WTC11 (cell line): Measurements from ENCODE around the gene PPFIBP2. TPM values are rescaled to one million over a fixed set of nuclear protein-coding genes. Genes with fewer than 3 reads are reported as not detected.

Experiments used
- ATAC-seq: fragments of 200-7000 bp; cut with Tn5 transposase; 2 replicates; pipeline ENCODE4 v1.10.0; 2021; ENCODE audit warnings: mild to moderate bottlenecking, moderate library complexity
- CTCF ChIA-PET: fragments of 300-600 bp; sonication (Branson Sonifier 250); formaldehyde crosslinking; loops from one replicate; lab custom pipeline; 2021; ENCODE audit warnings: antibody characterized with exemption; lab: Charles Lee
- POLR2A ChIA-PET: fragments of 350-600 bp; sonication (Branson Sonifier 250); formaldehyde crosslinking; loops from one replicate; lab custom pipeline; 2021; ENCODE audit warnings: antibody characterized with exemption; lab: Charles Lee
- DNase-seq: peaks from one replicate; pipeline ENCODE4 v3.0.0; 2021; ENCODE audit warnings: low spot score
- H3K27ac Mint-ChIP-seq: 2 replicates; pipeline ENCODE4 v1.8.0; 2021; ENCODE audit warnings: mixed read lengths
- H3K27me3 Mint-ChIP-seq: 2 replicates; pipeline ENCODE4 v1.8.0; 2021; ENCODE audit warnings: low read depth, mild to moderate bottlenecking, moderate library complexity, mixed read lengths
- H3K36me3 Mint-ChIP-seq: 2 replicates; pipeline ENCODE4 v1.8.0; 2021; ENCODE audit warnings: mixed read lengths
- H3K4me1 Mint-ChIP-seq: 2 replicates; pipeline ENCODE4 v1.8.0; 2022; ENCODE audit warnings: mixed read lengths
- H3K4me3 Mint-ChIP-seq: 2 replicates; pipeline ENCODE4 v1.8.0; 2021; ENCODE audit warnings: mild to moderate bottlenecking, moderate library complexity, mixed read lengths
- H3K9me3 Mint-ChIP-seq: 2 replicates; pipeline ENCODE4 v1.8.0; 2021; ENCODE audit warnings: mixed read lengths
- CBFB ChIP-seq: sonication (generic); formaldehyde crosslinking; IDR thresholded peaks from 2 replicates; pipeline ENCODE4 v1.8.1; 2022; ENCODE audit warnings: mild to moderate bottlenecking, low read depth, missing genetic modification reagents
- FOXK1 ChIP-seq: sonication (generic); formaldehyde crosslinking; IDR thresholded peaks from 2 replicates; pipeline ENCODE4 v1.8.0; 2022; ENCODE audit warnings: mild to moderate bottlenecking, moderate library complexity, missing genetic modification reagents
- FOXP1 ChIP-seq: sonication (generic); formaldehyde crosslinking; IDR thresholded peaks from 2 replicates; pipeline ENCODE4 v1.8.0; 2022; ENCODE audit warnings: missing genetic modification reagents, mild to moderate bottlenecking, moderate library complexity, borderline replicate concordance
- GTF2I ChIP-seq: fragments of 250-450 bp; sonication (Bioruptor Pico); conservative IDR thresholded peaks from 2 replicates; pipeline ENCODE4 v1.4.0; 2021; ENCODE audit warnings: mild to moderate bottlenecking
- HMGA2 ChIP-seq: fragments of 250-450 bp; sonication (Bioruptor Pico); IDR thresholded peaks from 2 replicates; pipeline ENCODE4 v1.4.0; 2021; ENCODE audit warnings: mild to moderate bottlenecking, moderate library complexity
- KAT7 ChIP-seq: sonication (generic); formaldehyde crosslinking; IDR thresholded peaks from 2 replicates; pipeline ENCODE4 v1.8.1; 2023; ENCODE audit warnings: missing genetic modification reagents, mild to moderate bottlenecking, borderline replicate concordance
- NR3C1 ChIP-seq: sonication (generic); formaldehyde crosslinking; conservative IDR thresholded peaks from 2 replicates; pipeline ENCODE4 v1.8.1; 2023; ENCODE audit warnings: low read depth, mild to moderate bottlenecking, missing genetic modification reagents
- OVOL2 ChIP-seq: fragments of 250-450 bp; sonication (Bioruptor Pico); IDR thresholded peaks from 2 replicates; pipeline ENCODE4 v1.9.0; 2021; ENCODE audit warnings: mild to moderate bottlenecking, borderline replicate concordance
- PRRX2 ChIP-seq: fragments of 250-450 bp; sonication (Bioruptor Pico); IDR thresholded peaks from 2 replicates; pipeline ENCODE4 v1.8.0; 2021; ENCODE audit warnings: mild to moderate bottlenecking
- RORB ChIP-seq: fragments of 250-450 bp; sonication (Bioruptor Pico); IDR thresholded peaks from 2 replicates; pipeline ENCODE4 v1.9.0; 2021; ENCODE audit warnings: mild to moderate bottlenecking
- SOX15 ChIP-seq: fragments of 250-450 bp; sonication (Bioruptor Pico); IDR thresholded peaks from 2 replicates; pipeline ENCODE4 v1.9.0; 2021; ENCODE audit warnings: mild to moderate bottlenecking
- TEAD1 ChIP-seq: sonication (generic); formaldehyde crosslinking; IDR thresholded peaks from 2 replicates; pipeline ENCODE4 v1.8.0; 2022; ENCODE audit warnings: mild to moderate bottlenecking, missing genetic modification reagents
- ZNF121 ChIP-seq: sonication (generic); formaldehyde crosslinking; IDR thresholded peaks from 2 replicates; pipeline ENCODE4 v1.8.0; 2023; ENCODE audit warnings: missing genetic modification reagents
- ZNF138 ChIP-seq: sonication (generic); formaldehyde crosslinking; conservative IDR thresholded peaks from 2 replicates; pipeline ENCODE4 v1.8.1; 2022; ENCODE audit warnings: mild to moderate bottlenecking, moderate library complexity, missing genetic modification reagents
- ZNF219 ChIP-seq: sonication (generic); formaldehyde crosslinking; IDR thresholded peaks from 2 replicates; pipeline ENCODE4 v1.8.0; 2023; ENCODE audit warnings: missing genetic modification reagents, mild to moderate bottlenecking, borderline replicate concordance
- ZNF263 ChIP-seq: sonication (generic); formaldehyde crosslinking; IDR thresholded peaks from 2 replicates; pipeline ENCODE4 v1.8.1; 2022; ENCODE audit warnings: low read depth, mild to moderate bottlenecking, moderate library complexity, missing genetic modification reagents
- ZNF317 ChIP-seq: sonication (generic); formaldehyde crosslinking; IDR thresholded peaks from 2 replicates; pipeline ENCODE4 v1.8.1; 2023; ENCODE audit warnings: low read depth, mild to moderate bottlenecking, moderate library complexity, missing genetic modification reagents, borderline replicate concordance
- total RNA-seq: library from RNA; stranded (reverse); gene quantifications from 3 replicates; pipeline ENCODE4 v1.2.3, GENCODE V29; 2021
- TF ChIP-seq, protein P1 (sequence below): sonication (generic); formaldehyde crosslinking; IDR thresholded peaks from 2 replicates; pipeline ENCODE4 v1.8.0; 2023; ENCODE audit warnings: missing genetic modification reagents, mild to moderate bottlenecking, borderline replicate concordance
- TF ChIP-seq, protein P2 (sequence below): sonication (generic); formaldehyde crosslinking; IDR thresholded peaks from 2 replicates; pipeline ENCODE4 v1.8.1; 2023; ENCODE audit warnings: mild to moderate bottlenecking, missing genetic modification reagents, moderate library complexity
- TF ChIP-seq, protein P3 (sequence below): sonication (generic); formaldehyde crosslinking; IDR thresholded peaks from 2 replicates; pipeline ENCODE4 v1.8.1; 2023; ENCODE audit warnings: mild to moderate bottlenecking, missing genetic modification reagents, borderline replicate concordance
- TF ChIP-seq, protein P4 (sequence below): sonication (generic); formaldehyde crosslinking; IDR thresholded peaks from 2 replicates; pipeline ENCODE4 v1.8.0; 2023; ENCODE audit warnings: missing genetic modification reagents
- TF ChIP-seq, protein P5 (sequence below): fragments of 250-450 bp; sonication (Bioruptor Pico); IDR thresholded peaks from 2 replicates; pipeline ENCODE4 v1.9.0; 2021; ENCODE audit warnings: mild to moderate bottlenecking
- TF ChIP-seq, protein P6 (sequence below): sonication (generic); formaldehyde crosslinking; IDR thresholded peaks from 2 replicates; pipeline ENCODE4 v1.8.1; 2022; ENCODE audit warnings: missing genetic modification reagents, borderline replicate concordance

PPFIBP2 gene
- total RNA-seq, 1 experiment from 2014 or later, result 21.4 TPM

DNA sequence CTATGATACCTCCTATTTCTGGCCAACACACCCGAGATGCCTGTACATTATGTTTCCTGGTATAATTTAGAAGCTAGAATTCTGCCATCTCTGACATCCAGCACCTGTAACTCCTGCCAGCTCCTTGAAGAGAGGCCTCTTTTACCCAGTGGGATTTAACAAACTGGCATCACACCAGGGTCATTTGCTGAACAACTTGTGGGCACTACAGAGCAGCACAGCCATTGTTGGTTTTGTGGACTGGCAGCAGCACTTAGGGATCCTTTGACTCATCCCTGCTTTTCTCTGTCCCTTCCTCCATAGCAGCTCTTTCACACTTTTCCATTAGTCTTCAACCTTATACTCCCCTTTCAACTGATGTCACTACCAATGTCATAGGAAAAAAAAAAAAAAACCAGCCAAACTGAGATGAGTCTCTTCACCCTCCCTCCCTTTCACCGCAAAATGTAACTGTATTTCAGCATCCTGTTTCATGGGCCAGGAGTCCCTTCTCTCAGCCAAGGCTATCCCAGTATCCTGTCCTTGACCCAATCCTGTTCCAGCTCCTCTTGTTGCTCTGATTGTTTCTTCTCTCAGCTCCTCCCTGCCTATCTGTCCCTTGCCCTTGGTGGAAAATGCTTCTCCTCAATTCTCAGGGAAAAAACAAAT, 68.7 kb downstream of the PPFIBP2 start:
- Mint-ChIP-seq H3K9me3 (no peaks in the 10 kb centered on the region), H3K36me3 (no peaks in the 10 kb centered on the region), H3K27me3 (no peaks in the 10 kb centered on the region), H3K27ac (peak overlapping the region; percentile 23; the same call in 1 of the 2 replicates), H3K4me3 (no peak overlapping the region), H3K4me1 (peaks cover 45% of the 10 kb centered on the region)
- CTCF ChIA-PET, result interaction anchor here (1.1 to 5.7 kb wide), 4 partner anchors 10 to 112 kb away, joined by 3 to 44 read pairs (median 6); no protein-coding TSS in a partner anchor
- no peak for DNase-seq
- POLR2A ChIA-PET, result no interaction called here
- TF ChIP-seq ZNF219, result no peak
- TF ChIP-seq HMGA2 (CRISPR knock-in tag), result no peak
- no peak for TF ChIP-seq TEAD1
- no peak for TF ChIP-seq RORB (CRISPR knock-in tag)
- no peak for TF ChIP-seq KAT7 (CRISPR knock-in tag)
- no peak for TF ChIP-seq ZNF317
- no peak for TF ChIP-seq OVOL2
- TF ChIP-seq, protein P1, sequence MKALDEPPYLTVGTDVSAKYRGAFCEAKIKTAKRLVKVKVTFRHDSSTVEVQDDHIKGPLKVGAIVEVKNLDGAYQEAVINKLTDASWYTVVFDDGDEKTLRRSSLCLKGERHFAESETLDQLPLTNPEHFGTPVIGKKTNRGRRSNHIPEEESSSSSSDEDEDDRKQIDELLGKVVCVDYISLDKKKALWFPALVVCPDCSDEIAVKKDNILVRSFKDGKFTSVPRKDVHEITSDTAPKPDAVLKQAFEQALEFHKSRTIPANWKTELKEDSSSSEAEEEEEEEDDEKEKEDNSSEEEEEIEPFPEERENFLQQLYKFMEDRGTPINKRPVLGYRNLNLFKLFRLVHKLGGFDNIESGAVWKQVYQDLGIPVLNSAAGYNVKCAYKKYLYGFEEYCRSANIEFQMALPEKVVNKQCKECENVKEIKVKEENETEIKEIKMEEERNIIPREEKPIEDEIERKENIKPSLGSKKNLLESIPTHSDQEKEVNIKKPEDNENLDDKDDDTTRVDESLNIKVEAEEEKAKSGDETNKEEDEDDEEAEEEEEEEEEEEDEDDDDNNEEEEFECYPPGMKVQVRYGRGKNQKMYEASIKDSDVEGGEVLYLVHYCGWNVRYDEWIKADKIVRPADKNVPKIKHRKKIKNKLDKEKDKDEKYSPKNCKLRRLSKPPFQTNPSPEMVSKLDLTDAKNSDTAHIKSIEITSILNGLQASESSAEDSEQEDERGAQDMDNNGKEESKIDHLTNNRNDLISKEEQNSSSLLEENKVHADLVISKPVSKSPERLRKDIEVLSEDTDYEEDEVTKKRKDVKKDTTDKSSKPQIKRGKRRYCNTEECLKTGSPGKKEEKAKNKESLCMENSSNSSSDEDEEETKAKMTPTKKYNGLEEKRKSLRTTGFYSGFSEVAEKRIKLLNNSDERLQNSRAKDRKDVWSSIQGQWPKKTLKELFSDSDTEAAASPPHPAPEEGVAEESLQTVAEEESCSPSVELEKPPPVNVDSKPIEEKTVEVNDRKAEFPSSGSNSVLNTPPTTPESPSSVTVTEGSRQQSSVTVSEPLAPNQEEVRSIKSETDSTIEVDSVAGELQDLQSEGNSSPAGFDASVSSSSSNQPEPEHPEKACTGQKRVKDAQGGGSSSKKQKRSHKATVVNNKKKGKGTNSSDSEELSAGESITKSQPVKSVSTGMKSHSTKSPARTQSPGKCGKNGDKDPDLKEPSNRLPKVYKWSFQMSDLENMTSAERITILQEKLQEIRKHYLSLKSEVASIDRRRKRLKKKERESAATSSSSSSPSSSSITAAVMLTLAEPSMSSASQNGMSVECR (CRISPR knock-in tag), result no peak
- TF ChIP-seq, protein P2, sequence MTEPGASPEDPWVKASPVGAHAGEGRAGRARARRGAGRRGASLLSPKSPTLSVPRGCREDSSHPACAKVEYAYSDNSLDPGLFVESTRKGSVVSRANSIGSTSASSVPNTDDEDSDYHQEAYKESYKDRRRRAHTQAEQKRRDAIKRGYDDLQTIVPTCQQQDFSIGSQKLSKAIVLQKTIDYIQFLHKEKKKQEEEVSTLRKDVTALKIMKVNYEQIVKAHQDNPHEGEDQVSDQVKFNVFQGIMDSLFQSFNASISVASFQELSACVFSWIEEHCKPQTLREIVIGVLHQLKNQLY (CRISPR knock-in tag), result no peak
- no peak for TF ChIP-seq NR3C1 (CRISPR knock-in tag)
- TF ChIP-seq SOX15 (CRISPR knock-in tag), result no peak
- no peak for TF ChIP-seq FOXP1 (CRISPR knock-in tag)
- no peak for TF ChIP-seq ZNF121 (CRISPR knock-in tag)
- no peak for ATAC-seq

DNA sequence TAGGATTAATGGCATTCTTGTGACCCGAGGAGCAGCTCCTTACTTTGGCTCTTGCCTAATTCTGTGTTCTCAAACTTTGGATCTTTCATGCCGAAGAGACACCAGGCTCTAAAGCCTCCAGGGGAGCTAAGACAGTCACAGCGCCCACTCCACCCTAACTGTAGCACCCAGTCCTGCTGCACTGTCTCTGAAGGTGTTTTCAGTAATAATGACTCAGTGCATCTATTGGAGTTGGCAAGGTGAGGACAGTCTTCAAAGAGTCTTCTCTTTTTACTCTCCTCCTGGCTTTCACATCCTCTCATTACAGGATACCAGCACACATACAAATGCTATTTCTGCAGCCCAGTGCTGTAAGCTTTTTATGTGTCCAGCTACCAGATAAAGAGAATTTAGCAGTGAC, 69.4 kb downstream of the PPFIBP2 start:
- no peak for ATAC-seq
- H3K36me3 Mint-ChIP-seq, result no peaks in the 10 kb centered on the region
- no peaks in the 10 kb centered on the region for H3K9me3 Mint-ChIP-seq
- ChIA-PET CTCF (interaction anchor here (0.6 to 5.7 kb wide), 3 partner anchors 11 to 82 kb away, joined by 3 to 44 read pairs (median 7); no protein-coding TSS in a partner anchor), POLR2A (no interaction called here)
- DNase-seq, result no peak
- no peak overlapping the region for H3K27ac Mint-ChIP-seq
- no peaks in the 10 kb centered on the region for H3K27me3 Mint-ChIP-seq
- no peak overlapping the region for H3K4me3 Mint-ChIP-seq
- peaks cover 38% of the 10 kb centered on the region for H3K4me1 Mint-ChIP-seq
- TF ChIP-seq, protein P3, sequence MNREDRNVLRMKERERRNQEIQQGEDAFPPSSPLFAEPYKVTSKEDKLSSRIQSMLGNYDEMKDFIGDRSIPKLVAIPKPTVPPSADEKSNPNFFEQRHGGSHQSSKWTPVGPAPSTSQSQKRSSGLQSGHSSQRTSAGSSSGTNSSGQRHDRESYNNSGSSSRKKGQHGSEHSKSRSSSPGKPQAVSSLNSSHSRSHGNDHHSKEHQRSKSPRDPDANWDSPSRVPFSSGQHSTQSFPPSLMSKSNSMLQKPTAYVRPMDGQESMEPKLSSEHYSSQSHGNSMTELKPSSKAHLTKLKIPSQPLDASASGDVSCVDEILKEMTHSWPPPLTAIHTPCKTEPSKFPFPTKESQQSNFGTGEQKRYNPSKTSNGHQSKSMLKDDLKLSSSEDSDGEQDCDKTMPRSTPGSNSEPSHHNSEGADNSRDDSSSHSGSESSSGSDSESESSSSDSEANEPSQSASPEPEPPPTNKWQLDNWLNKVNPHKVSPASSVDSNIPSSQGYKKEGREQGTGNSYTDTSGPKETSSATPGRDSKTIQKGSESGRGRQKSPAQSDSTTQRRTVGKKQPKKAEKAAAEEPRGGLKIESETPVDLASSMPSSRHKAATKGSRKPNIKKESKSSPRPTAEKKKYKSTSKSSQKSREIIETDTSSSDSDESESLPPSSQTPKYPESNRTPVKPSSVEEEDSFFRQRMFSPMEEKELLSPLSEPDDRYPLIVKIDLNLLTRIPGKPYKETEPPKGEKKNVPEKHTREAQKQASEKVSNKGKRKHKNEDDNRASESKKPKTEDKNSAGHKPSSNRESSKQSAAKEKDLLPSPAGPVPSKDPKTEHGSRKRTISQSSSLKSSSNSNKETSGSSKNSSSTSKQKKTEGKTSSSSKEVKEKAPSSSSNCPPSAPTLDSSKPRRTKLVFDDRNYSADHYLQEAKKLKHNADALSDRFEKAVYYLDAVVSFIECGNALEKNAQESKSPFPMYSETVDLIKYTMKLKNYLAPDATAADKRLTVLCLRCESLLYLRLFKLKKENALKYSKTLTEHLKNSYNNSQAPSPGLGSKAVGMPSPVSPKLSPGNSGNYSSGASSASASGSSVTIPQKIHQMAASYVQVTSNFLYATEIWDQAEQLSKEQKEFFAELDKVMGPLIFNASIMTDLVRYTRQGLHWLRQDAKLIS (CRISPR knock-in tag), result no peak
- TF ChIP-seq CBFB (no peak), PRRX2 (CRISPR knock-in tag) (no peak), ZNF138 (CRISPR knock-in tag) (no peak), GTF2I (CRISPR knock-in tag) (no peak), FOXK1 (CRISPR knock-in tag) (no peak), ZNF263 (no peak)
- TF ChIP-seq, protein P4, sequence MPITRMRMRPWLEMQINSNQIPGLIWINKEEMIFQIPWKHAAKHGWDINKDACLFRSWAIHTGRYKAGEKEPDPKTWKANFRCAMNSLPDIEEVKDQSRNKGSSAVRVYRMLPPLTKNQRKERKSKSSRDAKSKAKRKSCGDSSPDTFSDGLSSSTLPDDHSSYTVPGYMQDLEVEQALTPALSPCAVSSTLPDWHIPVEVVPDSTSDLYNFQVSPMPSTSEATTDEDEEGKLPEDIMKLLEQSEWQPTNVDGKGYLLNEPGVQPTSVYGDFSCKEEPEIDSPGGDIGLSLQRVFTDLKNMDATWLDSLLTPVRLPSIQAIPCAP, result no peak
- TF ChIP-seq, protein P5, sequence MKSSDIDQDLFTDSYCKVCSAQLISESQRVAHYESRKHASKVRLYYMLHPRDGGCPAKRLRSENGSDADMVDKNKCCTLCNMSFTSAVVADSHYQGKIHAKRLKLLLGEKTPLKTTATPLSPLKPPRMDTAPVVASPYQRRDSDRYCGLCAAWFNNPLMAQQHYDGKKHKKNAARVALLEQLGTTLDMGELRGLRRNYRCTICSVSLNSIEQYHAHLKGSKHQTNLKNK, result no peak
- TF ChIP-seq, protein P6, sequence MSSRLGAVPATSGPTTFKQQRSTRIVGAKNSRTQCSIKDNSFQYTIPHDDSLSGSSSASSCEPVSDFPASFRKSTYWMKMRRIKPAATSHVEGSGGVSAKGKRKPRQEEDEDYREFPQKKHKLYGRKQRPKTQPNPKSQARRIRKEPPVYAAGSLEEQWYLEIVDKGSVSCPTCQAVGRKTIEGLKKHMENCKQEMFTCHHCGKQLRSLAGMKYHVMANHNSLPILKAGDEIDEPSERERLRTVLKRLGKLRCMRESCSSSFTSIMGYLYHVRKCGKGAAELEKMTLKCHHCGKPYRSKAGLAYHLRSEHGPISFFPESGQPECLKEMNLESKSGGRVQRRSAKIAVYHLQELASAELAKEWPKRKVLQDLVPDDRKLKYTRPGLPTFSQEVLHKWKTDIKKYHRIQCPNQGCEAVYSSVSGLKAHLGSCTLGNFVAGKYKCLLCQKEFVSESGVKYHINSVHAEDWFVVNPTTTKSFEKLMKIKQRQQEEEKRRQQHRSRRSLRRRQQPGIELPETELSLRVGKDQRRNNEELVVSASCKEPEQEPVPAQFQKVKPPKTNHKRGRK (CRISPR knock-in tag), result no peak
